ENCODE results near the gene IQCM.
"Not testable (repeated sequence)": the region's sequence is repeated elsewhere in the genome, so short reads cannot be mapped to it uniquely, and the experiment has no call there.

IQCM gene

GRCh38 chr4:149343614-149344013 is 472.0 kb downstream of the IQCM start:
- TF ChIP-seq REST (IDR thresholded peaks at IDR 0.05; ENCODE audit: insufficient replicate concordance, low read depth) (no peak), CTCF (IDR thresholded peaks at IDR 0.05; ENCODE audit: insufficient read depth, low read length) (no peak), POLR2AphosphoS5 (IDR thresholded peaks at IDR 0.05; ENCODE audit: low read depth) (no peak), SPI1 (IDR thresholded peaks at IDR 0.05; ENCODE audit: borderline replicate concordance, low read depth) (no peak), GABPA (IDR thresholded peaks at IDR 0.05; ENCODE audit: low read depth) (no peak)
- DNase-seq (ENCODE audit: low read depth in 1 of 2, low spot score in 1 of 2): no peak
- H3K4me3 ChIP-seq (replicated peaks; ENCODE audit: insufficient read depth, low read length): no peak overlapping the region
- H3K27me3 ChIP-seq (ENCODE audit: insufficient read depth, poor library complexity, severe bottlenecking): no peaks in the 10 kb centered on the region
- no peak overlapping the region for H3K27ac ChIP-seq (replicated peaks)

- not testable (repeated sequence) for H3K27me3 ChIP-seq (ENCODE audit: insufficient read depth, poor library complexity, severe bottlenecking); H3K4me3 ChIP-seq (replicated peaks; ENCODE audit: insufficient read depth, low read length); DNase-seq (ENCODE audit: low read depth in 1 of 2, low spot score in 1 of 2); H3K27ac ChIP-seq (replicated peaks)
These were observed 474.5 kb downstream of the IQCM start for GRCh38 chr4:149341117-149341516.

DNA sequence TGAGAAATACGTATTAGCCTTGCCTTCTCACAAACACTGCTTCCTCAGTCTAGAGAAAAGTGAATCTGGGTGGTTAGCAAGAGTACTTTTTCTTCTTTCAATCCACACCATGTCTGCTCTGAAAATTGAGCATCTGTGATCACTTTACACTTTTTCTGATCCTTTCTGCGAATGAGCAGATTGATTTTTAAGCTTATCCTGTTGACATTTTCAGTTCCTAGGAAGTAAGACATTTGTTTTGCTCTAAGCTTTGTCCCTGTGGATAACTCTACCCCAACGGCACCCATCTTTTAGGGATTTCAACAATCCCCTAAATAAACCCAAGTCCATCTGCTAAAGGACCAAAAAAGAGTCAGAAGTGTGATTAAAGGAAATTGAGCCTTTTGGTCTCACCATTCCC is 487.5 kb downstream of the IQCM start:
- H3K27me3 ChIP-seq (ENCODE audit: insufficient read depth, poor library complexity, severe bottlenecking): no peaks in the 10 kb centered on the region
- TF ChIP-seq CTCF (IDR thresholded peaks at IDR 0.05; ENCODE audit: insufficient read depth, low read length) (no peak), POLR2AphosphoS5 (IDR thresholded peaks at IDR 0.05; ENCODE audit: low read depth) (no peak), REST (IDR thresholded peaks at IDR 0.05; ENCODE audit: insufficient replicate concordance, low read depth) (no peak), SPI1 (IDR thresholded peaks at IDR 0.05; ENCODE audit: borderline replicate concordance, low read depth) (no peak), GABPA (IDR thresholded peaks at IDR 0.05; ENCODE audit: low read depth) (no peak)
- no peak overlapping the region for H3K4me3 ChIP-seq (replicated peaks; ENCODE audit: insufficient read depth, low read length)
- no peak overlapping the region for H3K27ac ChIP-seq (replicated peaks)
- no peak for DNase-seq (ENCODE audit: low read depth in 1 of 2, low spot score in 1 of 2)

GRCh38 chr4:149322203-149322602 is 493.4 kb downstream of the IQCM start:
- Histone ChIP-seq H3K4me3 (replicated peaks; ENCODE audit: insufficient read depth, low read length) (no peak overlapping the region), H3K27me3 (ENCODE audit: insufficient read depth, poor library complexity, severe bottlenecking) (no peaks in the 10 kb centered on the region), H3K27ac (replicated peaks) (no peak overlapping the region)
- TF ChIP-seq REST (IDR thresholded peaks at IDR 0.05; ENCODE audit: insufficient replicate concordance, low read depth) (no peak), SPI1 (IDR thresholded peaks at IDR 0.05; ENCODE audit: borderline replicate concordance, low read depth) (no peak), POLR2AphosphoS5 (IDR thresholded peaks at IDR 0.05; ENCODE audit: low read depth) (no peak), GABPA (IDR thresholded peaks at IDR 0.05; ENCODE audit: low read depth) (no peak), CTCF (IDR thresholded peaks at IDR 0.05; ENCODE audit: insufficient read depth, low read length) (no peak)
- DNase-seq (ENCODE audit: low read depth in 1 of 2, low spot score in 1 of 2): no peak

All from HL-60 (cell line).